Gastrocnemius medialis (tissue), 4 donors: ENCODE results near the gene LHPP. TPM values are rescaled to one million over a fixed set of nuclear protein-coding genes. Genes with fewer than 3 reads are reported as not detected.

Source experiments
- ATAC-seq, 2 donors: fragments of 150-250 bp; one replicate each; pipeline ENCODE4 v1.9.1; 2016
- DNase-seq, 2 donors: peaks; one replicate each; pipeline ENCODE4 v3.0.0-alpha.2; 2019
- H3K27ac ChIP-seq, 4 donors: fragments of 200-600 bp; sonication (generic); 1 replicate in 1 of 4; 2 replicates in 3 of 4; pipeline ENCODE4 v1.5.1; 2016 to 2018; ENCODE audit warnings: mild to moderate bottlenecking in 2 of 4, moderate library complexity in 1 of 4
- H3K27me3 ChIP-seq, 3 donors: fragments of 200-600 bp; sonication (generic) in 2 of 3; 1 replicate in 1 of 3; 2 replicates in 2 of 3; pipeline versions ENCODE4 v1.5.1 to v1.6.0; 2016 to 2019; ENCODE audit warnings: mild to moderate bottlenecking in 1 of 3, moderate library complexity in 1 of 3
- H3K36me3 ChIP-seq, 2 donors: fragments of 200-600 bp; sonication (generic) in 1 of 2; one replicate each; pipeline ENCODE4 v1.5.1; 2017 to 2018
- H3K4me1 ChIP-seq, 2 donors: fragments of 200-600 bp; sonication (generic) in 1 of 2; one replicate each; pipeline ENCODE4 v1.5.1; 2016 to 2017; ENCODE audit warnings: mild to moderate bottlenecking in 2 of 2
- H3K4me3 ChIP-seq, 4 donors: fragments of 200-600 bp; sonication (generic) in 3 of 4; 1 replicate in 1 of 4; 2 replicates in 3 of 4; pipeline ENCODE4 v1.5.1; 2016 to 2019; ENCODE audit warnings: mild to moderate bottlenecking in 2 of 4
- H3K9me3 ChIP-seq, 3 donors: fragments of 200-600 bp; sonication (generic) in 2 of 3; 1 replicate in 1 of 3; 2 replicates in 2 of 3; pipeline ENCODE4 v1.5.1; 2016 to 2019
- CTCF ChIP-seq, 5 experiments: fragments of 450-650 bp in 3 of 5; fragments of 200-600 bp in 2 of 5; sonication (generic) in 2 of 5; IDR thresholded peaks in 4 of 5; conservative IDR thresholded peaks in 1 of 5; 1 replicate in 4 of 5; 2 replicates in 1 of 5; pipeline ENCODE4 v1.5.1; 2016 to 2019; ENCODE audit warnings: antibody characterized with exemption in 5 of 5, mild to moderate bottlenecking in 3 of 5, moderate library complexity in 3 of 5
- POLR2A ChIP-seq, 2 donors: fragments of 450-650 bp; IDR thresholded peaks; one replicate each; pipeline ENCODE4 v1.6.1; 2017; ENCODE audit warnings: antibody characterized with exemption in 2 of 2, mild to moderate bottlenecking in 2 of 2, moderate library complexity in 2 of 2
- in situ Hi-C, 4 donors: fragments of 200-750 bp; cut with MboI; loops; one replicate each; pipeline versions ENCODE4 v1.15.0 to v1.8.0; 2017; ENCODE audit warnings: low sequenced_read_pairs in 4 of 4
- intact Hi-C: fragments of 100-400 bp; cut with DNase I; formaldehyde crosslinking; loops from one replicate; pipeline ENCODE4 v1.15.1; 2023; ENCODE audit warnings: low total_unique reads
- total RNA-seq, 4 donors: library from RNA; depleted of rRNA; stranded (reverse); fragments of >200 nt; gene quantifications; one replicate each; pipeline versions ENCODE4 v1.1.0 to v1.2.3, GENCODE V29; 2016

Gene LHPP
- total RNA-seq, 4 donors from 2014 or later = 4.9 to 16.0 (median 12.2) TPM

DNA sequence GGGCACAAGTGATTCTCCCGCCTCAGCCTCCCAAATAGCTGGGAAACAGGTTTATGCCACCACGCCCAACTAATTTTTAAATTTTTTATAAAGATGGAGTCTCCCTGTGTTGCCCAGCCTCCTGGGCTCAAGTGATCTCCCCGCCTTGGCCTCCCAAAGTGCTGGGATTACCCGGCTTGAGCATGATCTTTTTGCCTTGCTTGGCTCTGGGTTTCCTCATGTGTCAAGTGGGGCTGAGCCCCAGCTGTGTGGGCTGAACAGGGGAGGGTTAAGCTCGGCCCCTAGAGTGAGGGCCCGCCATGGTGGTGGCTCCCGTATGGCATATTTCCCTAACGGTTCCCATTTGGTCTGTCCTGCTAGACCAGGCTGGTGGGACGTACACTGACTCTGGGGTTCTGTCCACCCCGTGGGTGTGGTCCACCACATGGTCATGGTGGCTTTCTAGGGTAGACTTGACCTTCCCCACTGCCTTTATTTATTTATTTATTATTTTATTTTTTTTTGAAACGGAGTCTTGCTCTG, 66.3 kb downstream of the LHPP start:
- in situ Hi-C loops = loop anchor here (5.0 to 25.0 kb wide), 3 partner anchors 209 to 309 kb away; partner anchors contain the start of gene FAM53B (in 1 of the 4)

GRCh38 chr10:124529661-124530214, 68.1 kb downstream of the LHPP start:
- TF ChIP-seq CTCF (IDR thresholded peaks at IDR 0.05 in 4 of 5, conservative IDR thresholded peaks at IDR 0.05 in 1 of 5) = no peak
- TF ChIP-seq POLR2A (IDR thresholded peaks at IDR 0.05) = no peak
- peak in 1 of 2 donors; percentile 1 for ATAC-seq
- H3K4me1 ChIP-seq = peaks cover 13 to 14% of the 10 kb centered on the region in 2 donors
- no peak overlapping the region for H3K27ac ChIP-seq
- no peak overlapping the region for H3K4me3 ChIP-seq
- H3K36me3 ChIP-seq = no peaks in the 10 kb centered on the region
- in situ Hi-C loops = loop anchor here (5.0 to 25.0 kb wide), 3 partner anchors 208 to 308 kb away; partner anchors contain the start of gene FAM53B (in 1 of the 4)
- intact Hi-C loops = loop anchor here (2.0 to 10.0 kb wide), 3 partner anchors 215 to 625 kb away; partner anchors contain the start of gene FAM53B
- no peaks in the 10 kb centered on the region for H3K9me3 ChIP-seq
- DNase-seq = no peak
- no peaks in the 10 kb centered on the region for H3K27me3 ChIP-seq

More for the DNA sequence above, 66.3 kb downstream of the LHPP start:
- no peak overlapping the region for H3K4me3 ChIP-seq
- no peak overlapping the region for H3K27ac ChIP-seq
- no peaks in the 10 kb centered on the region for H3K9me3 ChIP-seq
- peaks cover 17 to 24% of the 10 kb centered on the region in 2 donors for H3K4me1 ChIP-seq
- DNase-seq (no peak), ATAC-seq (no peak)
- H3K27me3 ChIP-seq = no peaks in the 10 kb centered on the region
- TF ChIP-seq POLR2A (IDR thresholded peaks at IDR 0.05) (no peak), CTCF (IDR thresholded peaks at IDR 0.05 in 4 of 5, conservative IDR thresholded peaks at IDR 0.05 in 1 of 5) (no peak)
- intact Hi-C loops = loop anchor here (10.0 kb wide), 2 partner anchors 517 to 627 kb away; no protein-coding TSS in a partner anchor
- H3K36me3 ChIP-seq = no peaks in the 10 kb centered on the region

- in situ Hi-C loops = loop anchor here in 3 of 4 donors (25.0 kb wide), 2 partner anchors 207 to 307 kb away; partner anchors contain the start of gene FAM53B (in 1 of the 3)
- H3K36me3 ChIP-seq = no peaks in the 10 kb centered on the region
- H3K27me3 ChIP-seq = no peaks in the 10 kb centered on the region
- no peak for TF ChIP-seq POLR2A (IDR thresholded peaks at IDR 0.05)
- TF ChIP-seq CTCF (IDR thresholded peaks at IDR 0.05 in 4 of 5, conservative IDR thresholded peaks at IDR 0.05 in 1 of 5) = peak; percentile 83 to 93 (median 89)
- H3K4me1 ChIP-seq = peaks cover 9 to 11% of the 10 kb centered on the region in 2 donors
- ATAC-seq (peak; percentile 69), DNase-seq (peak; percentile 69 to 84)
- intact Hi-C loops = loop anchor here (2.0 kb wide), 1 partner anchor 215 kb away; the partner anchor contains the start of gene FAM53B
- H3K9me3 ChIP-seq = no peaks in the 10 kb centered on the region
- no peak overlapping the region for H3K4me3 ChIP-seq
- no peak overlapping the region for H3K27ac ChIP-seq
Observed at GRCh38 chr10:124530215-124530665, 68.6 kb downstream of the LHPP start.

GRCh38 chr10:124530816-124531215, 69.2 kb downstream of the LHPP start:
- Histone ChIP-seq H3K27me3 (no peaks in the 10 kb centered on the region), H3K36me3 (no peaks in the 10 kb centered on the region), H3K9me3 (no peaks in the 10 kb centered on the region), H3K4me1 (peaks cover 4 to 6% of the 10 kb centered on the region in 2 donors), H3K27ac (no peak overlapping the region), H3K4me3 (no peak overlapping the region)
- no peak for TF ChIP-seq POLR2A (IDR thresholded peaks at IDR 0.05)
- TF ChIP-seq CTCF (IDR thresholded peaks at IDR 0.05 in 4 of 5, conservative IDR thresholded peaks at IDR 0.05 in 1 of 5) = no peak
- in situ Hi-C loops = loop anchor here in 3 of 4 donors (25.0 kb wide), 2 partner anchors 206 to 306 kb away; partner anchors contain the start of gene FAM53B (in 1 of the 3)
- intact Hi-C loops = loop anchor here (2.0 kb wide), 1 partner anchor 214 kb away; the partner anchor contains the start of gene FAM53B
- ATAC-seq = no peak
- DNase-seq = no peak
